ENCODE data around the gene TAF11L14. TPM values are rescaled to one million over a fixed set of nuclear protein-coding genes. Genes with fewer than 3 reads are reported as not detected.
"Not testable (repeated sequence)": the region's sequence is repeated elsewhere in the genome, so short reads cannot be mapped to it uniquely, and the experiment has no call there.

The TAF11L14 gene
- total RNA-seq, 4 donors from 2014 or later, result not detected

DNA sequence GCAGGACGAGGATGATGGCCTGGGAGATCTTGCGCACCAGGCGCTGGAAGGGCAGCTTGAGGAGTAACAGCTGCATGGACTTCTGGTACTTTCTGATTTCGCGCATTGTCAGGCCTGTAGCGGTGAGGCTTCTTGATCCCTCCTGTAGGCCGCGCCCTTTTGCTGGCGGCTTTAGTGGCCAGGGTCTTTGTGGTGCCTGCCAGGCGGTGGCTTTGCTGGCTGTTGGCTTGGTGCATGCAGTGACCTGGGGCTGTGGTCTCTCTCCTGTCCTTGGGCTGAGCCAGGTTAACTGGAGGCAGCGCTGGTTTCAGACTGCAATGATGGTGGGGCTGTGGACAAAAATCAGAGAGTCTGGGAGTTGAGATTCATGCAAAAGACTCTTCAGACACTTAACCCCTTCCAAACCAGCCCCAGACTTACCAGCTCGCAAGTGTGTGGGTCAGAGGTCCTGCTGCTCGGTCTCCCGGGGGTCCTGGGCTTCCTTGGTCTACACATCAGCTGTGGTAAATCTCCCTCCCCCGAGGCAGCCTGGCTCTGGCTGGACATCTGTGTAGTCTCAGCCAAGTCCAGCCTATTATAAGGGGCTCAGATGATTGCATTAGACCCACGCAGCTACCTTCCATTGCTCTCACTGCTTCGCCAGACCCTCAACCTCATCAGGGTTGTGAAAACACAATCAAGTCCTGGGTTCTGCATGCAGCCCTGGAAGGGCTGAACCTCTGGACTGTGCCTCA lies 19.2 kb upstream of the TAF11L14 start:
- no peak overlapping the region for H3K4me3 ChIP-seq
- H3K27me3 ChIP-seq, result no peaks in the 10 kb centered on the region
- no peak overlapping the region for H3K27ac ChIP-seq
- H3K36me3 ChIP-seq, result no peaks in the 10 kb centered on the region
- no peak for DNase-seq
- TF ChIP-seq CTCF (IDR thresholded peaks at IDR 0.05), result no peak
- TF ChIP-seq POLR2A (IDR thresholded peaks at IDR 0.05), result no peak
- no peaks in the 10 kb centered on the region for H3K4me1 ChIP-seq
- no peaks in the 10 kb centered on the region for H3K9me3 ChIP-seq

DNA sequence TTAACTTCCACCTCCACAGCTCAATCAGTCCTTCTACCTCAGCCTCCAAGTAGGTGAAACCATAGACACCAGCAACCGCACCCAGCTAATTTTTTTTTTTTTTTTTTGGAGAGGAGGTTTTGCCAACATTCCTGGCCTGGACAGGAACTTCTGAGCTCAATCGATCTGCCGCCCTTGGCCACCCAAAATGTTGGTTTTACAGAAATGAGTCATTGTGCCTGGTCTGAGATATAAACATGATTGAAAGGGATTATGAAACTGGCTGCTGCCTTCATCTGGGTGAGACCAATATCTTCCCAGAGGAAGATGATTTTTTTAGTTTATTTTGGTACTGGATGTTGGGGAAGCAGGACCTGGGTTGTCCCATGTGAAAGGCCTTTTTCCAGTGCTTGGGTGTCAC lies 14.9 kb upstream of the TAF11L14 start:
- TF ChIP-seq POLR2A (IDR thresholded peaks at IDR 0.05), result no peak
- TF ChIP-seq CTCF (IDR thresholded peaks at IDR 0.05), result no peak
- H3K4me1 ChIP-seq, result no peaks in the 10 kb centered on the region
- DNase-seq, result no peak
- H3K27me3 ChIP-seq, result no peaks in the 10 kb centered on the region
- no peak overlapping the region for H3K27ac ChIP-seq
- peaks cover 0 to 4% (median 0%) of the 10 kb centered on the region in 4 donors for H3K9me3 ChIP-seq
- H3K36me3 ChIP-seq, result no peaks in the 10 kb centered on the region
- no peak overlapping the region for H3K4me3 ChIP-seq

GRCh38 chr5:17620627-17621026 lies 13.6 kb upstream of the TAF11L14 start:
- Histone ChIP-seq H3K36me3 (no peaks in the 10 kb centered on the region), H3K27me3 (no peaks in the 10 kb centered on the region), H3K4me1 (no peaks in the 10 kb centered on the region), H3K4me3 (no peak overlapping the region), H3K27ac (no peak overlapping the region), H3K9me3 (peaks cover 0 to 4% (median 0%) of the 10 kb centered on the region in 4 donors)
- TF ChIP-seq CTCF (IDR thresholded peaks at IDR 0.05) (no peak), POLR2A (IDR thresholded peaks at IDR 0.05) (no peak)
- no peak for DNase-seq

DNA sequence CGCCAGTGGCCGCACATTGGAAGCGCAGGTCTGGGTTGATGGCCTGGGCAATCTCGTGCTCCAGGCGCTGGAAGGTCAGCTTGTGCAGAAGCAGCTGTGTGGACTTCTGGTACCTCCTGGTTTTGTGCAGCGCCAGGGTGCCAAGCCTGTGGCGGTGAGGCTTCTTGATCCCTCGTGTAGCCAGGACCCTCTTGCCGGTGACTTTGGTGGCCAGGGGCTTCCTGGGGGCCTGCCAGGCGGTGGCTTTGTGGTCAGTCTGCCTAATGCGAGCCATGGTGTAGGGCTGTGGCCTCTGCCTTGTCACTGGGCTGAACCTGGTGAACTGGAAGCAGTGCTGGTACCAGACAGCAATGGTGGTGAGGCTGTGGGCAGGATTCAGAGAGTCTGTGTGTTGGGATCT lies 8.6 kb upstream of the TAF11L14 start:
- no peak overlapping the region for H3K27ac ChIP-seq
- H3K27me3 ChIP-seq, result no peaks in the 10 kb centered on the region
- no peaks in the 10 kb centered on the region for H3K4me1 ChIP-seq
- H3K9me3 ChIP-seq, result peaks cover 0 to 2% (median 0%) of the 10 kb centered on the region in 4 donors
- no peak for DNase-seq
- TF ChIP-seq POLR2A (IDR thresholded peaks at IDR 0.05), result no peak
- TF ChIP-seq CTCF (IDR thresholded peaks at IDR 0.05), result no peak
- no peak overlapping the region for H3K4me3 ChIP-seq
- H3K36me3 ChIP-seq, result no peaks in the 10 kb centered on the region

GRCh38 chr5:17631788-17632187 lies 2.5 kb upstream of the TAF11L14 start, which contains the start of gene TAF11L13:
TAF11L13 (plus strand) TSS chr5:17632088.
- not testable (repeated sequence) for H3K4me3 ChIP-seq, DNase-seq, H3K27me3 ChIP-seq, H3K36me3 ChIP-seq, H3K9me3 ChIP-seq, H3K4me1 ChIP-seq, H3K27ac ChIP-seq

DNA sequence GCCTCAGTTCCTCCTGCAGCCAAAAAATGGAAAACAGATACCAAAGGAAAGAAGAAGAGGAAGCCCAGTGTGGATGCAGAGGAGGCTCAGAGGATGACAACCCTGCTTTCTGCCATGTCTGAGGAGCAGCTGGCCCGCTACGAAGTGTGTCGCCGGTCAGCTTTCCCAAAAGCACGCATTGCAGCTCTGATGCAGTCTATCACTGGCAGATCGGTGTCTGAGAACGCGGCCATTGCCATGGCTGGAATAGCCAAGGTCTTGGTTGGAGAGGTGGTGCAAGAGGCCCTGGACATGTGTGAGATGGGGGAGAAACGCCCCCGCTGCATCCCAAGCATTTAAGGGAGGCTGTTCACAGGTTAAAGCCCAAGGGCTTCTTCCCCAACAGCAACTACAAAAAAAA lies 15.0 kb downstream of the TAF11L14 start:
- not testable (repeated sequence) for H3K4me1 ChIP-seq, DNase-seq, H3K4me3 ChIP-seq, H3K9me3 ChIP-seq, H3K27me3 ChIP-seq, H3K36me3 ChIP-seq, H3K27ac ChIP-seq

DNA sequence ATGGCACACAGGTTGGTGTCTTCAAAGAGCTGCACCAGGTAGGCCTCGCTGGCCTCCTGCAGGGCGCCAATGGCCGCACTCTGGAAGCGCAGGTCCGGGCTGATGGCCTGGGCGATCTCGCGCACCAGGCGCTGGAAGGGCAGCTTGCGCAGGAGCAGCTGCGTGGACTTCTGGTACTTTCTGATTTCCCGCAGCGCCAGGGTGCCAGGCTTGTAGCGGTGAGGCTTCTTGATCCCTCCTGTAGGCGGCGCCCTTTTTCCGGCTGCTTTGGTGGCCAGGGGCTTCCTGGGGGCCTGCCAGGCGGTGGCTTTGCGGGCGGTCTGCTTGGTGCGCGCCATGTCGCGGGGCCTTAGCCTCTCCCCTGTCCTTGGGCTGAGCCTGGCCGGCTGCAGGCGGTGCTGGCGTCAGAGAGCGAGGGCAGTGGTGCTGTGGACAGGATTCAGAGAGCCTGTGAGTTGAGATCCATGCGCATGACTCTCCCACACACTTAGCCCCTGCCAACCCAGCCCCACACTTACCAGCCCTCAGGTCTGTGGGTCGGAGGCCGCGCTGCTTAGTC lies 21.0 kb downstream of the TAF11L14 start:
- H3K4me3 ChIP-seq, H3K9me3 ChIP-seq, H3K4me1 ChIP-seq, DNase-seq, H3K36me3 ChIP-seq, H3K27ac ChIP-seq, H3K27me3 ChIP-seq: not testable (repeated sequence)
